Neural cell (in vitro differentiated cells): ENCODE results near the gene FGL2. TPM values are rescaled to one million over a fixed set of nuclear protein-coding genes. Genes with fewer than 3 reads are reported as not detected.
"Not testable (repeated sequence)": the region's sequence is repeated elsewhere in the genome, so short reads cannot be mapped to it uniquely, and the experiment has no call there.

Source experiments
- H2AFZ ChIP-seq: fragments of 200-600, 300-800 bp; sonication (generic), shearing (Covaris generic); 2 replicates; pipeline ENCODE4 v1.6.0; 2014; ENCODE audit warnings: low read depth, mild to moderate bottlenecking, antibody characterized with exemption, low read length, moderate library complexity
- H3F3A ChIP-seq: fragments of 200-600 bp; shearing (Covaris generic); 2 replicates; pipeline ENCODE4 v1.6.1; 2016; ENCODE audit warnings: mild to moderate bottlenecking, moderate library complexity, mixed read lengths, antibody characterized with exemption, low read length; ENCODE audit not compliant: insufficient read depth, poor library complexity, severe bottlenecking
- H3K27ac ChIP-seq: fragments of 200-600, 300-800 bp; sonication (generic), shearing (Covaris generic); 2 replicates; pipeline ENCODE4 v1.5.1; 2014; ENCODE audit warnings: mild to moderate bottlenecking, low read length, moderate library complexity
- H3K27me3 ChIP-seq: fragments of 300-800, 200-600 bp; sonication (generic), shearing (Covaris generic); 2 replicates; pipeline ENCODE4 v1.6.0; 2014; ENCODE audit warnings: mild to moderate bottlenecking, low read depth, low read length, moderate library complexity; ENCODE audit not compliant: insufficient read depth
- H3K36me3 ChIP-seq: fragments of 300-800, 200-600 bp; sonication (generic), shearing (Covaris generic); 2 replicates; pipeline ENCODE4 v1.5.1; 2014; ENCODE audit warnings: mild to moderate bottlenecking, antibody characterized with exemption, low read length, moderate library complexity; ENCODE audit not compliant: insufficient read depth
- H3K4me2 ChIP-seq: fragments of 300-800, 200-600 bp; sonication (generic), shearing (Covaris generic); 2 replicates; pipeline ENCODE4 v1.6.0; 2014; ENCODE audit warnings: mild to moderate bottlenecking, low read length
- H3K4me3 ChIP-seq: fragments of 300-800, 200-600 bp; sonication (generic), shearing (Covaris generic); 2 replicates; pipeline ENCODE4 v1.5.1; 2014; ENCODE audit warnings: mild to moderate bottlenecking, low read length, moderate library complexity
- H3K79me2 ChIP-seq: fragments of 200-600 bp; shearing (Covaris generic); replicated peaks from 2 replicates; pipeline ENCODE4 v1.6.0; 2014; ENCODE audit warnings: mild to moderate bottlenecking, low read length, moderate library complexity; ENCODE audit not compliant: insufficient read depth
- H3K9ac ChIP-seq: fragments of 300-800, 200-600 bp; sonication (generic), shearing (Covaris generic); 2 replicates; pipeline ENCODE4 v1.6.1; 2016; ENCODE audit warnings: mild to moderate bottlenecking, low read length, mixed read lengths
- H3K9me2 ChIP-seq: fragments of 200-600 bp; shearing (Covaris generic); 2 replicates; pipeline ENCODE4 v1.6.1; 2016; ENCODE audit warnings: mild to moderate bottlenecking, low read length, mixed read lengths; ENCODE audit not compliant: insufficient read depth
- H3K9me3 ChIP-seq: fragments of 200-600, 300-800 bp; sonication (generic), shearing (Covaris generic); 2 replicates; pipeline ENCODE4 v1.6.1; 2016; ENCODE audit warnings: mild to moderate bottlenecking, mixed run types, low read length, moderate library complexity, mixed read lengths
- H4K20me1 ChIP-seq: fragments of 200-600 bp; shearing (Covaris generic); 2 replicates; pipeline ENCODE4 v1.6.1; 2016; ENCODE audit warnings: mild to moderate bottlenecking, mixed run types; ENCODE audit not compliant: insufficient read depth
- CTCF ChIP-seq: fragments of 450-650 bp; IDR thresholded peaks from 2 replicates; pipeline ENCODE4 v1.5.1; 2014; ENCODE audit warnings: antibody characterized with exemption, mild to moderate bottlenecking, moderate library complexity; ENCODE audit not compliant: poor library complexity, severe bottlenecking
- EP300 ChIP-seq: fragments of 450-650 bp; conservative IDR thresholded peaks from 2 replicates; pipeline ENCODE4 v1.6.1; 2014; ENCODE audit warnings: antibody characterized with exemption, mild to moderate bottlenecking, moderate library complexity; ENCODE audit not compliant: poor library complexity, severe bottlenecking
- EZH2 ChIP-seq: fragments of 200-600, 300-800 bp; shearing (Covaris generic), sonication (generic); IDR thresholded peaks from 2 replicates; pipeline ENCODE4 v1.6.1; 2014; ENCODE audit warnings: antibody characterized with exemption, low read length, borderline replicate concordance, mild to moderate bottlenecking; ENCODE audit not compliant: insufficient read depth, poor library complexity, severe bottlenecking
- MXI1 ChIP-seq: fragments of 450-650 bp; conservative IDR thresholded peaks from 2 replicates; pipeline ENCODE4 v1.6.1; 2014; ENCODE audit warnings: antibody characterized with exemption, mild to moderate bottlenecking; ENCODE audit not compliant: poor library complexity, severe bottlenecking
- POLR2AphosphoS5 ChIP-seq: IDR thresholded peaks from 2 replicates; pipeline ENCODE4 v1.6.1; 2012
- RAD21 ChIP-seq: fragments of 450-650 bp; conservative IDR thresholded peaks from 2 replicates; pipeline ENCODE4 v1.6.1; 2014; ENCODE audit warnings: antibody characterized with exemption, mild to moderate bottlenecking, moderate library complexity
- REST ChIP-seq: IDR thresholded peaks from 2 replicates; pipeline ENCODE4 v1.6.1; 2012; ENCODE audit warnings: borderline replicate concordance
- SMC3 ChIP-seq: fragments of 450-650 bp; conservative IDR thresholded peaks from 2 replicates; pipeline ENCODE4 v1.6.1; 2014; ENCODE audit warnings: antibody characterized with exemption, mild to moderate bottlenecking, moderate library complexity; ENCODE audit not compliant: poor library complexity
- TAF1 ChIP-seq: IDR thresholded peaks from 2 replicates; pipeline ENCODE4 v1.6.1; 2012; ENCODE audit warnings: low read depth
- polyA plus RNA-seq: library from polyadenylated mRNA; depleted of rRNA; stranded (reverse); fragments of >200 nt; gene quantifications from 2 replicates; pipeline ENCODE4 v1.2.3, GENCODE V29; 2014

Gene FGL2
- polyA plus RNA-seq, 1 donor from 2014 or later, result 0.22 TPM

- Histone ChIP-seq H3K36me3 (no peaks in the 10 kb centered on the region), H3K27me3 (no peaks in the 10 kb centered on the region), H3K9ac (no peak overlapping the region), H3K9me3 (no peaks in the 10 kb centered on the region), H3K4me2 (no peak overlapping the region), H3K9me2 (no peaks in the 10 kb centered on the region), H3K79me2 (no peaks in the 10 kb centered on the region), H2AFZ (no peak overlapping the region), H3K4me3 (no peak overlapping the region), H4K20me1 (no peaks in the 10 kb centered on the region), H3K27ac (no peak overlapping the region), H3F3A (no peaks in the 10 kb centered on the region)
- TF ChIP-seq REST (no peak), EP300 (no peak), MXI1 (no peak), SMC3 (no peak), TAF1 (no peak), CTCF (no peak), EZH2 (no peak), RAD21 (no peak), POLR2AphosphoS5 (no peak)
Observed at GRCh38 chr7:77222819-77223218, 23.2 kb upstream of the FGL2 start.

GRCh38 chr7:77222065-77222464, 22.4 kb upstream of the FGL2 start:
- no peaks in the 10 kb centered on the region for H3K9me2 ChIP-seq
- H3F3A ChIP-seq, result no peaks in the 10 kb centered on the region
- no peaks in the 10 kb centered on the region for H4K20me1 ChIP-seq
- H2AFZ ChIP-seq, result no peak overlapping the region
- no peaks in the 10 kb centered on the region for H3K36me3 ChIP-seq
- H3K27ac ChIP-seq, result no peak overlapping the region
- H3K79me2 ChIP-seq, result no peaks in the 10 kb centered on the region
- H3K4me2 ChIP-seq, result no peak overlapping the region
- H3K4me3 ChIP-seq, result no peak overlapping the region
- no peaks in the 10 kb centered on the region for H3K9me3 ChIP-seq
- no peak overlapping the region for H3K9ac ChIP-seq
- H3K27me3 ChIP-seq, result no peaks in the 10 kb centered on the region
- TF ChIP-seq MXI1 (no peak), EZH2 (no peak)

- not testable (repeated sequence) for H3K4me2 ChIP-seq, H3K79me2 ChIP-seq, H4K20me1 ChIP-seq
Observed at GRCh38 chr7:77219701-77220331, 20.2 kb upstream of the FGL2 start.

More at GRCh38 chr7:77219701-77220331, 20.2 kb upstream of the FGL2 start:
- H3K4me3 ChIP-seq, H3F3A ChIP-seq, H3K9me2 ChIP-seq, H3K27me3 ChIP-seq, H3K9me3 ChIP-seq, H3K36me3 ChIP-seq, H3K9ac ChIP-seq, H2AFZ ChIP-seq, H3K27ac ChIP-seq: not testable (repeated sequence)
